GM21367 (cell line): ENCODE measurements around the gene PANK2.
"Not testable (repeated sequence)": the region's sequence is repeated elsewhere in the genome, so short reads cannot be mapped to it uniquely, and the experiment has no call there.

Experiments used
- ATAC-seq: cut with Tn5 transposase; IDR thresholded peaks from one replicate; pipeline ENCODE4 v1.9.1; 2021; ENCODE audit not compliant: unreplicated experiment

Gene PANK2

DNA sequence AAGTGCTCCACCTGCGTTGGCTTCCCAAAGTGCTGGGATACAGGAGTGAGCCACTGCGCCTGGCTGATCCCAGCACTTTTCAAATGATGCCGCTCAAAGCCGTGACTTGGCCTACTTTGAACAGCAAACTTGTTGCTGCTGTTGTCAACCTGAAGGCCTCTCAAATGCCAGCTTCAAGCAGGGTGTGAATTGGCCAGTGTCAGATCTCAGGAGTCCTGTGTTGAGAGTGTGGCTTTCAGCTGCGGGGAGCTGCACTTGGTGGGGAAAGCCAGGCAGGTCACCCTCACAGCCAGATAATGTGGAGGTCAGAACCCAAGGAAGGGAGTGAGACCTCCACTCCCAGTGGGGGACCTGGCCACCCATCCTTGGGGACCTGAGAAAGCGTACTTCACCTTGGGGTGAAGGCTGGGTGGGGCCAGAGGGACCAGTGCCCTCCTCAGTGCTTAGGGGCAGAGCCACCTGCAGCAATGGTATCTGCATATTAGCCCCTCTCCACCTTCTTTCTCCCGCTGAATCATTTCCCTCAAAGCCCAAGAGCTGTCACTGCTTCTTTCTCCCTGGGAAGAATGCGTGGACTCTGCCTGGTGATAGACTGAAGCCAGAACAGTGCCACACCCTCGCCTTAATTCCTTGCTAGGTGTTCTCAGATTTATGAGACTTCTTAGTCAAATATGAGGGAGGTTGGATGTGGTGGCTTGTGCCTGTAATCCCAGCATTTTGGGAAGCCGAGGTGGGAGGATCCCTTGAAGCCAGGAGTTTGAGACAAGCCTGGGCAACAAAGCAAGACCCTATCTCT, 19.1 kb upstream of the PANK2 start:
- ATAC-seq = no peak

DNA sequence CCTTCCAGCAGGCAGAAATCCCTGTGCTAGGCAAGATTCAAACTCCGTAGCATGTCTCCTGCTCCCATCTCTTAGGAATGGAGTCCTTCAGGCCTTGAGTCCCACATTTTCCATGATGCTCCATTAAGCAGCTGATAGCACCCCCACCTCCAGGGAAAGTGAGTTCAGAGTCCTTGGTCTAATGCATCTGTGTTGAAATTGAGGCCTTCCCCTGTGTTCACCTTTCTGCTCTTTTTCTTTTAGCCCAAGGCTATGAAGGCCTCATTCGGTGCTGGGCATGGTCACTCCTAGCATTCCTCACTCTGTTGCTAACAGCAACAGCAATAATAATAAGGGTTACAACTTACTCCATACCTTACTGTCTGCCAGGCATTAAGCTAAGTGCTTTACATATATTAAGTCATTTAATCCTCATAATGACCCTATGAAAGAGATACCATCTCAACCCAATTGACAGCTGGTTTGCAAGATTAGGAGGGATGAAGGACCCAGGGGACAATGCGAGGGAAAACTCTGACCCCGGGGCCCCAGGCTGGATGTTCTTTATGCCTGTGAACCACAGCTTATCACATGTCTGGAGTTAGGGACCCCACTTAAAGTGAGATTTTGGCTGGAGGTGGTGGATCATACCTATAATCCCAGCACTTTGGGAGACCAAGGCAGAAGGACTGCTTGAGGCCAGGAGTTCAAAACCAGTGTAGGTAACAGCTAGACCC, 17.5 kb upstream of the PANK2 start:
- ATAC-seq = no peak

DNA sequence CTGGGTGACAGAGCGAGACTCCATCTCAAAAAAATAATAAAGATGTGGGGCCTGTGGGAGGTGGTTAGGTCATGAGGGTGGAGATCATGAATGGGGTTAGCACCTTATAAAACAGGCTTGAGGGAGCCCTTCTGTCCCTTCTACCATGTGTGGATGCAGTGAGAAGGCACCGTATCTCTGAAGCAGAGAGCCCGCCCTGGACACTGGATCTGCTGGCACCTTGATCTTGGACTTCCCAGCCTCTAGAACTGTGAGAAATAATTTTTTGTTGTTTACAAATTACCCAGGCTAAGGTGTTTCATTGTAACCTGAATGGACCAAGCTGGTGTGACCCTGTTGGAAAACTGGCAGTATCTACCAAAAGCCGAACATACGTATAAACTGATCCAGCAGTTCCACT, 15.7 kb upstream of the PANK2 start:
- ATAC-seq = no peak

DNA sequence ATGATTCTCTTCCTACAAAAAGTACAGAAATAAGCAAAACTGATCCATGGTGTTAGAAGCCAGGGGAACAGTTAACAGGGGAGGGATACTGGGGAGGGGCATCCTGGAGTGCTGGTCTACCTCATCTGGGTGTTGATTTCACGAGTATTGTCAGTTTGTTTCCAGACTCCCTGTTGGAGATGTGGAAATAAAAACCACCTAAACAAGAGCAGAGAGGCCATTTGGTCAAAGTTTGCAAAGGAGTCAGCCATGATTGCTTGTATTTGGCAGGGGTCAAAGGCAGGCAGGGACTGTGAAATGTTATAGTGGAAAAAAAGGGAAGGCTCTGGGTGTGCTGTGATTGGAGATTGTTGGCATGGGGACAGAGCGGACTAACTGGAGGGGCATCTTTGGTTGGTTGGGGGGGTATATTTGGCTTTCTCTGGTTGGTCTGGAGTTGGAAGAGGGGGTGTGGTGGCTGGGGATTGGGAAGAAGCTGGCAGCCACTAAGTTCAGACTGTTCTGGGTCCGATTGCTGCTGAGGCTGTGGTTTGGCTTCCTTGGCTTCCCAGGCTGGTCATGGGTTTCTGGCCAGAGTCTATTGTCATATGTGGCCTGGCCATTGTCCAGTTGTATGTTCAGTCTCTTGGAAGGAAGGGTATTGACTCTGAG, 14.9 kb upstream of the PANK2 start:
- no peak for ATAC-seq

DNA sequence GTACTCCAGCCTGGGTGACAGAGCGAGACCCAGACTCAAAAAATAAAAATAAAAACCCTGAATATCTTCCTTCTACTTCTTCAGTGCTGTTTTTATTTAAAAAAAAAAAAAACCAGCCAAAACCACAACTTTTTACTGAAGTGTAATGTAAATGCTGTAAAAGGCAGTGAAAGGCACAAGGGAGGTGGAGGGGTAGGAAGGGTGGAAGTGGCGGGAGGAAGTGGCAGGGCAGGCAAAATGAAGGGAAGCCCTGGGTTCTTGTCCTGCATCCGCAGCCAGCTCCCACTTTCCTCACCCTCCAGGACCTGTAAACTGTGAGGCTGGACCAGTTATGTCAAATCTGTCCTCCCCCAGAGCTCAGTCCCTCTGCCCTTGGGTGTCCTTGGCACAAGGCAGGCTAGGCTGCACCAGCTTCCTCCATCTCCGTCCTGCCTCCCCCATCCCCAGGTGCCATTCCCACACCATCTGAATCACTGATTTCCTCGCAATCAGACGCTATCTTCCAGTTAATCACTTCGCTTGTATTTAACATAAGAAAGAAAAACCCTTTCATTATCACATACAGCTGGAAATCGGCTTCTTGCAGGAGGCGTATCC, 13.7 kb upstream of the PANK2 start:
- ATAC-seq = no peak

DNA sequence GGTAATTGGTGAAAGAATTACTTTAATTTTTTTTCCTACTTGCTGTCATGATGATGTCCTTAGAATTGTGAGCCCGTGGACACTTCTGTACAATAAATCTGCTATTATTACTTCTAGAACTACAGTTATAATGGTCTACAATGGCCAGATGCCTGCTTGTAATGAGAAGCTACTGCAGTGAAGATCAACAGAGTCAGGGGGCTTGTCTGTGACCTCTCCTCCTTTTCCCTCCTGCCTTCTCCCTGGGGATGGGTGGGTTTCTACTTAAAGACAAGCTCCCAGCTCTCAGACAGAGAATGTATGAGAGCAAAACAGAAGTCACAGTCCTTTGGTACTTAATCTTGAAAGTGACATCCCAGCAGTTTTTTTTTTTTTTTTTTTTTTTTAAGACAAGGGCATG, 13.2 kb upstream of the PANK2 start:
- no peak for ATAC-seq

DNA sequence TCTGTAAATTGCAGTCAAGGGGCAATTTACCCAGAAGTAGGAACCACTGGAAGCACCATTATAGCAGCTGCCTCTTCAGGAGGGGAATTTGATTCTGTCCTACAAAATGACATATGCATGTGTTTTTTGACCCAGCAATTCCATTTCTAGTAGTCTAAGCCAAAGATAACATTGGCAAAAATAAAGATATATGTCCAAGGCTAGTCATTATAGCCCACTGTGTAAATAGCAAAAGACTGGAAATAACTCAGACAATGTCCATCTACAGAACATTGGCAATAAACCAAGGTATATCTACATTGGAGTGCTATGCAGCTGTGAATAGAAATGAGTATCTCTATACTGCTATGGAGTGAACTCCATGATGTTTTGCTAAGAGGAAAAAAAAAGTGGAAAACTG, 12.5 kb upstream of the PANK2 start:
- no peak for ATAC-seq

DNA sequence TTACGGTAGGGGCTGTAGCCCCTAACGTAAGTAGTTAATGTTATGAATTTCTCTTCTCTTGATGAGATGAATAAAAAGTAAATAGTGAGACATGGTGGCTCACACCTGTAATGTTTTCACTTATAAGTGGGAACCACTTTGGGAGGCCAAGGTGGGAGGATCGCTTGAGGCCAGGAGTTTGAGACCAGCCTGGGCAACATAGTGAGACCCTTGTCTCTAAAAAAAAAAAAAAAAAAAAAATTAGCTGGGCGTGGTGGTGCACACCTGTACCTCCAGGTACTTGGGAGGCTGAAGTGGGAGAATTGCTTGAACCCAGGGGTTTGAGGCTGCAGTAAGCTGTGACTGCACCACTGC, 10.3 kb upstream of the PANK2 start:
- ATAC-seq = not testable (repeated sequence)

DNA sequence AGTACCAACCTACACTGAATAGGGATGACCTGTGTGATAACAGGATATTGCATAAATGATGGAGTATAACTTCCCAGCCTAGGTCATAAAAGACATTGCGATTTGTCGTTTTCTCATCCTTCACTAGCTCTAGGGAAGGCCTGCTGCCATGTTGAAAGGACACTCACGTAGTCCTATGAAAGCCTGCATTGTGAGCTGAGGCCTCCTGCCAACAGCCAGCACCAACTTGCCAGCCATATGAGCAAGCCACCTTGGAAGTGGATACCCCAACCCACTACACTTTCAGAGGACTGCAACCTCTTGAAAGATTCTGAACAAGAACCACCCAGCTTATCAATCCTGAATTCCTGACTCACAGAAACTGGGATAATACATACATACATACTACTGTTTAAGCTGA, 3.5 kb upstream of the PANK2 start:
- ATAC-seq = no peak

DNA sequence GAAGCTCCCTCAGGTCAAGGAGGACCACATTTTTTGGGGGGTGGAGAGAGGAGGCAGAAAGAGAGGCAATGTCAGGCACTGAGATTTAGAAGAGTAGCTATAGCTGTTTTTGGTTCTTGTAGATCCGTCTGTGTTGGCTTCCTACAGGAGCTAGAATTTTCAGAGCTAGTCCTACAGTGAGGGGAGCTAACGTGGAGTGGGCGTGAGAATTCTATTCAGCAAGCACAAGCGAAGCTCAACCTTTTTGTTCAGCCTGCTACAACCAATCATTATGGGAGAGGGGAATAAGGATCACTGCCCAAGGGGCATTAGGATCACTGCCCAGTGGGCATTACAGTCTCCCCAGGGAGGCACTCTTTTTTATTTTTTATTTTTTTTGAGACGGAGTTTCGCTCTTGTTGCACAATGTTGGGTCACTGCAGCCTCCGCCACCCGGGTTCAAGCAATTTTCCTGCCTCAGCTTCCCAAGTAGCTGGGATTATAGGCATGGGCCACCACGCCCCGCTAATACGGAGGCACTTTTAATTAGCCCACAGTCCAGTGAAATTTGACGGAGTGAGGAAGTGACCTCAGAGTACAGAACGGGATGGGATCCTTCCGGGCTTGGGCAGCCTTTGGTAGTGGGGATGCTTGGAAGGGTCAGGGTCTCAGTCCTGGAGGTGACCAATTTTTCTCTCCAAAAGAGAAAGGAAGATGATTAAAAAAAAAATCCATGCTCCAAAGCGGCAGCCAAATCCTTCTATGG, 1.1 kb upstream of the PANK2 start:
- ATAC-seq = no peak

DNA sequence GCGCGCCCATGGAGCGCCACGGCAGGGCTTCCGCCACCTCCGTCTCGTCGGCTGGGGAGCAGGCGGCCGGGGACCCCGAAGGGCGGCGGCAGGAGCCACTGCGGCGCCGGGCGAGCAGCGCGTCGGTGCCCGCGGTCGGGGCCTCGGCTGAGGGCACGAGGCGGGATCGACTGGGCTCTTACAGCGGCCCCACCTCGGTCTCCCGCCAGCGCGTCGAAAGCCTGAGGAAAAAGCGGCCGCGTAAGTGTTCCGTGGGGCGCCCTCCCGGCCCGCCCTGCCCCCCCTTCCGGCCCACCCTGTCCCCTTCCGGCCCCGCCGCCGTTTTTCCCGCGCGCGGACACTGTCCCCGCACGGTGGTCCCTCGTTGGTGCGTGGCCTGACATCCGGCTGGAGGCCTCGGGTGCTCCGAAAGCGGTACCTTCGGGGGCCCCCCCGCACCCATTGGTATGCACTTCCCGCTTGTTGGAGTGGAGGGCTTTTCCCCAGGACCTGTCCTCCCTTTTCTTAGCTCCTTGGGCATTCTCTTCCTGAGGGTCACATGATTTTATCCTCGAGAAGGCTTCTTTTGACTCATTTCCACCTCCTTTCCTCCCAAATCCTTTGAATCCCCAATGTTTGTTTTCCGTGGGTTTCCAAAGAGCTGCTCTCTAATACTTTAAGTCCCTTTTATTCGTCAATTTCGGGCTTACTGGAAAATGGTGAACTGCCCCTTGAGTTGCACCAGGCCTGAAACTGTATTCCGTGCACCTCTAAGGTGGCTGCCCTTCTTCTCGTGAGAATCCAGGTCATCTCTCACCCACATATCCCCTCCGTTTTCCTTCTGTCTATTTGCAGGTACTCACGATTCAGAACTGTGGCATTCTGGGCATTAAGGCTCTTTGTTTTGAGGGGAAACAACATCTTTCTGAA, 556 bp downstream of the PANK2 start:
- no peak for ATAC-seq

DNA sequence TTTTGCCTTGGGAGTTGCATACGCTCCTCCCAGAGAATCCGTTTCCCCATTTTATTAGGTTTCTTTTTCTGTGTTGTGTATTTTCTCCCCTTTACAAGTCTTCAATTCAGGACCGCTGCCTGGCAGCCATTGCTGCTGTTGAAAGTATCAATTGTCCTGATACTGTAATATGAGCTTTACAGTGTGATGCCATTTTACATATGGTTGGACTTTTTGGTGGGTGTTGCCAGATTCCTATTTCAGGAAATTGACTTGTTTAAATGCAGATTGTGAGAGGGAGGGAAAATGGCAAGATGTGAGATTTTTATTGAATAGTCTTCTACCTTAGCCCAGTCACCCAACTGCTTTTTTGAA, 1.2 kb downstream of the PANK2 start:
- no peak for ATAC-seq

DNA sequence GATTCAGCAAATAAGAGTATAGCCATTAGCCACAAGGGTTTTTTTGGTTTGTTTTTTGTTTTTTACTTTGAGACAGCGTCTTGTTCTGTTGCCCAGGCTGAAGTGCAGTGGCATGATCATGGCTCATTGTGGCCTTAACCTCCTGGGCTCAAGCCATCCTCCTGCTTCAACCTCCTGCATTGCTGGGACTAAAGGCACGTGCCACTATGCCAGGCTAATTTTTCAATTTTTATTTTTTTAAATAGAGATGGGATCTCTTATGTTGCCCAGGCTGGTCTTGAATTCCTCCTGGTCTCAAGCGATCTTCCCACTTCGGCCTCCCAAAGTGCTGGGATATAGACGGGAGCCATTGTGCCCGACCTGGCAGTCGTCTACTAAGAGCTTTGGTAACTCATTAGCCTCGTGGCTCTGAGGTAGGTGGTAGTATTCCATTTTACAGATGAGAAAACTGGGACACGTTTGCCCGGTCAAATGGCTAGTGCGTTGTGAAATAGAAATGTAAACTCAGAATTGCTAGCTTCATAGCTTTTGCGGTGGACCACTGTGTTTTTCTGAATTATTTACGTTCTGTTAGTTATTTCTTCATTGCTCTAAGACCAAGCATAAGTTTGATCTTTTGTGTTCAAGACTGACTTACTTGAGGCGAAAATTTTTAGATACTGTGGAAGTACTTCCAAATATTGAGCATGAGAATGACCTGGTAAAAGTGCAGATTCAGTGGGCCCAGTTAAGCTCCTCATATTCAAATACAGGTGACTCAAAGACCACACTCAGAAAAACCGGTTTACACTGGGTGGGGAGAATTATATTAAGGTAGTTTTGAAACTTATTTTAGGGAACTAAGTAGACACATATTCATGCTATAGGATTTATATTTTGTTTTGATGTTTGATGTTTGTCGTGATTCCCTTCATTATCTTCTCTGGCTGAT, 2.1 kb downstream of the PANK2 start:
- no peak for ATAC-seq

DNA sequence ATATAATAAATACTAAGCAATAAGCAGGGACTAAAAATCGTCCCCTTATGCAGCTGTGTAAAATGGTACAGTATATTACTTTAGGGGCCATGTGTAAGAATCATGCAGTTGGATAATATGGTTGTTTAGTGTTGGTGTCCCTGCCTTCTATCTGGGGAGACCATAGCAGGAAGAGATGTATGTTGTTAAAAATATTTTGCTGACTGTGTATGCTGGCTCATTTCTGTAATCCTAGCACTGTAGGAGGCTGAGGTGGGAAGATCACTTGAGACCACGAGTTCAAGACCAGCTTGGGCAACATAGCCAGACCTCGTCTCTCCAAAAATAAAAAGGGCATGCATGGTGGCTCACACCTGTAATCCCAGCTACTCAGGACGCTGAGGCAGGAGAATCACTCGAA, 5.6 kb downstream of the PANK2 start:
- no peak for ATAC-seq

DNA sequence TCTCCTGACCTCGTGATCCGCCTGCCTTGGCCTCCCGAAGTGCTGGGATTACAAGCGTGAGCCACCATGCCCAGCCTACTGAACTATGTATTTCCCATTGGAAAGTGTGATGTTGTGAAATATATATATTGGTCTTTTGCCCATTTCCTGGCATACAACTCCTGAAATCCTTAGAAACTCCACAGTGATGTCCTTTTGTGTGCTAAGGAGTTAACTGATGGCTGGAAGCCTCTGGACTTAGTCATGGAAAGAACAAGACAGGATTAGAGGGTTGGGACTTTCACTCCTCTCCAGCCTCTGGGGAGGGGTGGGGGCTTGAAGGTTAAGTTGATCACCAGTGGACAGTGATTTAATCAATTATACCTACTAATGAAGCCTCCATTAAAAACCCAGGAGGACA, 7.1 kb downstream of the PANK2 start:
- no peak for ATAC-seq

DNA sequence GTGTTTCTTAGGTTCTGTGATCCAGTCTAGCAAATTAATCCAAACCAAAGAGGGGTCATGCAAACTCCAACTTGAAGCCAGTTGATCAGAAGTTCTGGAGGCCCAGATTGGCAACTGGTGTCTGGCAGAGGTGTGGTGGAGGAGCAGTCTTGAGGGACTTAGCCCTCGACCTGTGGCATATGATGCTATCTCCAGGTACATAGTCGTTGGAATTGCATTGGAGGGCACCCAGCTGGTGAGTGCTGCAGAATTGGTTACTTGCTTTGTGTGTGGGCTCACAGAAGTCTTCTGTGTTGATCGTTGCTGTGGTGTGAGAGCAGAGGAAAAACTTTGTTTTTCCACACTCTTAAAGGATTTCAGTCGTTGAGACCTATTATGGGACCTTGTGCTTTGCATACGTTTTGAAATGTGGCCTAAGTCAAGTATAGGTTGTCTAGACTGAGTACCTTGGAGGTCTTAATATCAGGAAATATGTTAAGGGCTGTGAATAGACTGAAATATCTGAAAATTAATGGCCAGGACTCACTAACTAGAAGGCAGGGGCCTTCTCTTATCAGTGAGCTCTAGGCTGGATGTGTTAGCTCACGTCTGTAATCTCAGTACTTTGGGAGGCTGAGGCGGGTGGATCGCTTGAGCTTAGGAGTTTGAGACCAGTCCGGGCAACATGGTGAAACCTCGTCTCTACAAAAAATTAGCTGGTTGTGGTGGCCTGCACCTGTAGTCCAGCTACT, 7.8 kb downstream of the PANK2 start:
- no peak for ATAC-seq

DNA sequence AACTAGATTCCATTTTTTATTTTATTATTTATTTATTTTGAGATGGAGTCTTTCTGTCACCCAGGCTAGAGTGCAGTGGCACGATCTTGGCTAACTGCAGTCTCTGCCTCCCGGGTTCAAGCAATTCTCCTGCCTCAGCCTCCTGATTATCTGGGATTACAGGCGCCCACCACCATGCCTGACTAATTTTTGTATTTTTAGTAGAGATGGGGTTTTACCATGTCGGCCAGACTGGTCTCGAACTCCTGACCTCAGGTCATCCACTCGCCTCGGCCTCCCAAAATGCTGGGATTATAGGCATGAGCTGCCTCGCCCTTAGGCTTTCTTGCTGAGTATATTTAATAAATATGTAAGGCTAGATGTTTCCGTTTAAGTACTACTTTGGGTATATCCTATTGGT, 9.0 kb downstream of the PANK2 start:
- not testable (repeated sequence) for ATAC-seq

DNA sequence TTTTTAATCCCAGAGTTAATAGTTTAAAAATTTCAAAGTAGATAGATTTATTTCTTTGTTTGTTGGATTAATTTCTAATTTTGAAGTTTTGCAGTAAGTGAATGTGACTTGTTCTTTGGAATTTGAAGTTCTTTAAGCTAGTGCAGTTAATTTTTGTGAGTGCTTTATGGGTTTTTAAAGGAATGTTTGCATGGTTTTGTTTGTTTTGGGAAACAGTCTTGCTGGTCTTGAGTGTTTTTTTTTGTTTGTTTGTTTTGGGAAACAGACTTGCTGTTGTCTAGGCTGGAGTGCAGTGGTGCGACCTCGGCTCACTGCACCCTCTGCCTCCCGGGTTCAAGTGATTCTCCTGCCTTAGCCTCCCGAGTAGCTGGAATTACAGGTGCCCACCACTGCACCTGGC, 9.5 kb downstream of the PANK2 start:
- no peak for ATAC-seq
